ENCODE data around the gene GSTA2.
"Not testable (repeated sequence)": the region's sequence is repeated elsewhere in the genome, so short reads cannot be mapped to it uniquely, and the experiment has no call there.

GSTA2 gene

DNA sequence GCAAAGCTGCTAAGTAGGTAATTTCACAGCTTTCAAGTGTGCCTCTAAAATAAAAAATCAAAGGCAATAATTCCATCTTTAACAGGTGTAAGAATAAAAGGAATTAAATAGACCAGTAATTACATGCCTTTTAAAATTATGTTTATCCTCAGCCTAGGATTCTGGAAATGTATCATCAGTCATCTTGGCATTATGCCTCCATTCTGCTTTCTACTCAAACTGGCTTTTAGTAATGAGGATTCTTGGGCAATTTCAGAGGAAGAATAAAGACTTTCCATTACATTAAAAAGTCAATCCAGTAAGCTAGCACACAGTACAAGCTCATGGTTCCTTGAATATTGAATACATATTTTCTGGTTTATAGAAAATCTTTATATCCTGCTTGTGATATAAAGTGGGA, 44.7 kb downstream of the GSTA2 start:
- Histone ChIP-seq H3K4me2 (ENCODE audit: low read length) (no peak overlapping the region), H3K79me2 (ENCODE audit: insufficient read depth, low read length) (no peaks in the 10 kb centered on the region), H3K9me3 (ENCODE audit: low read length) (no peaks in the 10 kb centered on the region), H4K20me1 (ENCODE audit: insufficient read depth, low read length) (no peaks in the 10 kb centered on the region), H3K4me3 (ENCODE audit: low read depth, low read length, poor library complexity, severe bottlenecking) (no peak overlapping the region), H3K9me2 (ENCODE audit: low read depth, low read length) (no peaks in the 10 kb centered on the region), H3K9ac (ENCODE audit: low read length) (no peak overlapping the region), H3K4me1 (ENCODE audit: insufficient read depth, low read length, severe bottlenecking) (no peaks in the 10 kb centered on the region), H3F3A (ENCODE audit: insufficient read depth, low read length) (no peaks in the 10 kb centered on the region), H3K27ac (ENCODE audit: low read depth, low read length, poor library complexity, severe bottlenecking) (no peak overlapping the region), H3K27me3 (ENCODE audit: insufficient read depth, low read length) (no peaks in the 10 kb centered on the region; the same call in 1 of the 2 replicates), H3K36me3 (ENCODE audit: insufficient read depth, low read length) (no peaks in the 10 kb centered on the region), H2AFZ (ENCODE audit: low read length) (no peak overlapping the region)
- TF ChIP-seq, protein P1, sequence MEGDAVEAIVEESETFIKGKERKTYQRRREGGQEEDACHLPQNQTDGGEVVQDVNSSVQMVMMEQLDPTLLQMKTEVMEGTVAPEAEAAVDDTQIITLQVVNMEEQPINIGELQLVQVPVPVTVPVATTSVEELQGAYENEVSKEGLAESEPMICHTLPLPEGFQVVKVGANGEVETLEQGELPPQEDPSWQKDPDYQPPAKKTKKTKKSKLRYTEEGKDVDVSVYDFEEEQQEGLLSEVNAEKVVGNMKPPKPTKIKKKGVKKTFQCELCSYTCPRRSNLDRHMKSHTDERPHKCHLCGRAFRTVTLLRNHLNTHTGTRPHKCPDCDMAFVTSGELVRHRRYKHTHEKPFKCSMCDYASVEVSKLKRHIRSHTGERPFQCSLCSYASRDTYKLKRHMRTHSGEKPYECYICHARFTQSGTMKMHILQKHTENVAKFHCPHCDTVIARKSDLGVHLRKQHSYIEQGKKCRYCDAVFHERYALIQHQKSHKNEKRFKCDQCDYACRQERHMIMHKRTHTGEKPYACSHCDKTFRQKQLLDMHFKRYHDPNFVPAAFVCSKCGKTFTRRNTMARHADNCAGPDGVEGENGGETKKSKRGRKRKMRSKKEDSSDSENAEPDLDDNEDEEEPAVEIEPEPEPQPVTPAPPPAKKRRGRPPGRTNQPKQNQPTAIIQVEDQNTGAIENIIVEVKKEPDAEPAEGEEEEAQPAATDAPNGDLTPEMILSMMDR (IDR thresholded peaks at IDR 0.05; ENCODE audit: low read length) = no peak
- TF ChIP-seq EZH2 (IDR thresholded peaks at IDR 0.05; ENCODE audit: borderline replicate concordance, low read length) = no peak

DNA sequence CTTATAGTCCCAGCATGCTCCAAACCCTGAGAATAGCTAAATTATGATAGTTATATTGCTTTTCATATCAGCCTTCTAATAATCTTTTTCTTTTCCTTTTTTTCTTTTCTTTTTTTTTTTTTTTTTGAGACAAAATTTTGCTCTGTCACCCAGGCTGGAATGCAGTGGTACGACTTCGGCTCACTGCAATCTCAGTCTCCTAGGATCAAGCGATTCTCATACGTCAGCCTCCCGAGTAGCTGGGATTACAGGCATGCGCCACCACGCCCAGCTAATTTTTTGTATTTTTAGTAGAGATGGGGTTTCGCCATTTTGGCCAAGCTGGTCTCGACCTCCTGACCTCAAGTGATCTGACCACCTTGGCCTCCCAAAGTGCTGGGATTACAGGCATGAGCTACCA, 48.5 kb downstream of the GSTA2 start:
- H3K36me3 ChIP-seq (ENCODE audit: insufficient read depth, low read length); H2AFZ ChIP-seq (ENCODE audit: low read length); H3K4me3 ChIP-seq (ENCODE audit: low read depth, low read length, poor library complexity, severe bottlenecking); H3K4me1 ChIP-seq (ENCODE audit: insufficient read depth, low read length, severe bottlenecking); H3K4me2 ChIP-seq (ENCODE audit: low read length); H3K27me3 ChIP-seq (ENCODE audit: insufficient read depth, low read length); H3K9me2 ChIP-seq (ENCODE audit: low read depth, low read length); H3F3A ChIP-seq (ENCODE audit: insufficient read depth, low read length); H3K79me2 ChIP-seq (ENCODE audit: insufficient read depth, low read length); H3K9ac ChIP-seq (ENCODE audit: low read length); H4K20me1 ChIP-seq (ENCODE audit: insufficient read depth, low read length); H3K27ac ChIP-seq (ENCODE audit: low read depth, low read length, poor library complexity, severe bottlenecking); H3K9me3 ChIP-seq (ENCODE audit: low read length): not testable (repeated sequence)

DNA sequence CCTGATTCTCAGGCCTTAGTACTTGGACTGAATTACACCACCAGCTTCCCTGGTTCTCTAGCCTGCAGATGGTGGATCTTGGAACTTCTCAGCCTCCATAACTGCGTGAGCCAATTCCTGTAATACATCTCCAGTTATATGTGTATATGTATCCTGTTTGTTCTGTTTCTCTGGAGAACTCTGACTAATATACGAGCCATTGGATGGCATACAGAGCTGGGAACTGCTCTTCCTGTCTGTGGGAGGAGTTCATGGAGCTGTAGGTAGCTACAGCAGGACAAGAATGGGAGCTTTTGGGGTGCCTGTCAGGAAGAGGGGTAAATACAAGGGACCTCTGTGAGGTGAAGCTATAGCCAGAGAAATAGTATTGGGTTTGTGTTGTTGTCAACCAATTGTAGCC, 51.1 kb downstream of the GSTA2 start:
- H4K20me1 ChIP-seq (ENCODE audit: insufficient read depth, low read length) = no peaks in the 10 kb centered on the region
- H3K9ac ChIP-seq (ENCODE audit: low read length) = no peak overlapping the region
- no peaks in the 10 kb centered on the region for H3K4me1 ChIP-seq (ENCODE audit: insufficient read depth, low read length, severe bottlenecking)
- no peak for TF ChIP-seq EZH2 (IDR thresholded peaks at IDR 0.05; ENCODE audit: borderline replicate concordance, low read length)
- TF ChIP-seq, protein P1 (IDR thresholded peaks at IDR 0.05; ENCODE audit: low read length) = no peak
- peaks cover 5% of the 10 kb centered on the region; the same call in 1 of the 2 replicates for H3K27me3 ChIP-seq (ENCODE audit: insufficient read depth, low read length)
- H3K36me3 ChIP-seq (ENCODE audit: insufficient read depth, low read length) = no peaks in the 10 kb centered on the region
- no peaks in the 10 kb centered on the region for H3K9me2 ChIP-seq (ENCODE audit: low read depth, low read length)
- H3K79me2 ChIP-seq (ENCODE audit: insufficient read depth, low read length) = no peaks in the 10 kb centered on the region
- H3F3A ChIP-seq (ENCODE audit: insufficient read depth, low read length) = no peaks in the 10 kb centered on the region
- H3K4me3 ChIP-seq (ENCODE audit: low read depth, low read length, poor library complexity, severe bottlenecking) = no peak overlapping the region
- no peak overlapping the region for H3K4me2 ChIP-seq (ENCODE audit: low read length)
- 0 out of 2 replicates have a peak, but pooled peaks cover 4% of the 10 kb centered on the region for H3K9me3 ChIP-seq (ENCODE audit: low read length)
- H3K27ac ChIP-seq (ENCODE audit: low read depth, low read length, poor library complexity, severe bottlenecking) = no peak overlapping the region
- no peak overlapping the region for H2AFZ ChIP-seq (ENCODE audit: low read length)

DNA sequence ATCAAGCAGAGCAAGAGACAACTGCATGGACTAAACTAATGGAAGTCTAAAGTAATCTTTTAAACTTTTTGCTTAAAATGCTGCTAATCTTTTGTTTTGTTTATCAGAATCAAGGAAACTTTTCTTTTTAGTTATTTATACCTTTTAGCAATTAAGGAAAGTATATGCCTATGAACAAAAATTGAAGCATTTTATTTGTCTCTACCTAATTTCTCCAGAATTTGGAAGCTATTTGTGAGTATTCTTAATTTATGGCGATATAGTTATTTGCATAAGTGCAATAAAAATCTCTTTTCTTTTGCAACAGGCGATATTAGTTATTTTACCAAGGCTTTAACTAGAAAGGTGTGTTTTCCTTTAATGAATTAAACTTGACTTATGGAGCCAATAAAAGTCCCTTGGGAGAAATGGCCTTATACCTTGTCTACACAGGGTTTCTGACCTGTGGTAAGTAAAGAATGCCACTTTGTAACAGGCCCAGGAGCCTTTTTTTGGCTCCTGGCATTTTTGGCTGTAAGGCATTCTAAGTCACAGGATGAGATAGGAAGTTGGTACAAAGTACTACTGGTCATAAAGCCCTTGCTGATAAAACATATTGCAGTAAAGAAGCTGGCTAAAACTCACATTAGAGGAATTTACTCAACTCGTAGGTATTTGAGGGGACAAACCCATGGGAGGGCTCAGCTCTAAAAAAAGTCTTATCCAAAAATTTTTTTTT, 55.2 kb downstream of the GSTA2 start:
- H3F3A ChIP-seq (ENCODE audit: insufficient read depth, low read length) = no peaks in the 10 kb centered on the region
- no peaks in the 10 kb centered on the region for H3K36me3 ChIP-seq (ENCODE audit: insufficient read depth, low read length)
- H3K4me3 ChIP-seq (ENCODE audit: low read depth, low read length, poor library complexity, severe bottlenecking) = no peak overlapping the region
- H2AFZ ChIP-seq (ENCODE audit: low read length) = no peak overlapping the region
- H4K20me1 ChIP-seq (ENCODE audit: insufficient read depth, low read length) = no peaks in the 10 kb centered on the region
- H3K9me3 ChIP-seq (ENCODE audit: low read length) = 0 out of 2 replicates have a peak, but pooled peaks cover 4% of the 10 kb centered on the region
- H3K79me2 ChIP-seq (ENCODE audit: insufficient read depth, low read length) = no peaks in the 10 kb centered on the region
- no peak overlapping the region for H3K27ac ChIP-seq (ENCODE audit: low read depth, low read length, poor library complexity, severe bottlenecking)
- no peak overlapping the region for H3K4me2 ChIP-seq (ENCODE audit: low read length)
- H3K9ac ChIP-seq (ENCODE audit: low read length) = no peak overlapping the region
- no peaks in the 10 kb centered on the region for H3K9me2 ChIP-seq (ENCODE audit: low read depth, low read length)
- TF ChIP-seq EZH2 (IDR thresholded peaks at IDR 0.05; ENCODE audit: borderline replicate concordance, low read length) = no peak
- TF ChIP-seq, protein P1 (IDR thresholded peaks at IDR 0.05; ENCODE audit: low read length) = no peak
- H3K27me3 ChIP-seq (ENCODE audit: insufficient read depth, low read length) = peaks cover 5% of the 10 kb centered on the region; the same call in 1 of the 2 replicates
- no peaks in the 10 kb centered on the region for H3K4me1 ChIP-seq (ENCODE audit: insufficient read depth, low read length, severe bottlenecking)
